Choroid plexus epithelial cell (primary cell): ENCODE measurements around the gene TSPAN4.

Source experiments
- DNase-seq: peaks from one replicate; pipeline ENCODE4 v3.0.0-alpha.2; 2010; ENCODE audit warnings: low read depth
- H3K4me3 ChIP-seq: 2 replicates; pipeline ENCODE4 v1.5.1; 2011; ENCODE audit warnings: low read depth, mild to moderate bottlenecking, control low read depth, low read length, moderate library complexity
- TF ChIP-seq, protein P1 (sequence below): conservative IDR thresholded peaks from 2 replicates; pipeline ENCODE4 v1.5.1; 2011; ENCODE audit warnings: low read depth, mild to moderate bottlenecking, control low read depth, inconsistent platforms, low read length, moderate library complexity

Gene TSPAN4

DNA sequence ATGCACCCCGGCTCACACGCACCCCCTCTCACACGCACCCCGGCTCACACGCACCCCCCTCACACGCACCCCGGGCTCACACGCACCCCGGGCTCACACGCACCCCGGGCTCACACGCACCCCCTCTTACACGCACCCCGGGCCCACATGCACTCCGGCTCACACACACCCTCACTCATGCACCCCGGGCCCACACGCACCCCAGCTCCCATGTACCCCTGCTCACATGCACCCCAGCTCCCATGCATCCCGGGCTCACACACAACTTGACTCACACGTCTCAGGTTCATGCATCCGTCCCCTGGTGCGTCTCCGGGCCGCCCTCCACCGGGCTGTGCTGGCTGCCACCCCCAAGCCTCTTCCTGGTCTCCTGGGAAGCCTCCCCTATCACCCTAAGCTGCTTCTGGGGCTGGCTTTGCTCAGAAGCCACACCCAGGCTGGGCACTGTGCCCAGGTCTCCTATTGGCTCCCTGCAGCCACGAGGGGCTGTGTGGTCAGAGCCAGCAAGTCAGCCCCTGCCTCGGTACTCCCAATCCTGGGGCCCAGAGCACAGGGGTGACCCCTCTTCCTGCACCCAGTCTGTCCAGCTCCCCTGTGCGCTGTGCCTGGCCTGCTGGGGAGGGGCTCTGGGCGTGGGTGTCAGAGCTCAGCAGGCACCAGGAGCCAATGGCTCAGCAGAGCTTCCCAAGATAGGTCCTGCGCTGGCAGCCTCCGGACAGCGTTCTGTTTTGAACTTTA is 16.9 kb downstream of the TSPAN4 start:
- DNase-seq = peak; percentile 97
- peak overlapping the region; percentile 55 for H3K4me3 ChIP-seq
- TF ChIP-seq, protein P1, sequence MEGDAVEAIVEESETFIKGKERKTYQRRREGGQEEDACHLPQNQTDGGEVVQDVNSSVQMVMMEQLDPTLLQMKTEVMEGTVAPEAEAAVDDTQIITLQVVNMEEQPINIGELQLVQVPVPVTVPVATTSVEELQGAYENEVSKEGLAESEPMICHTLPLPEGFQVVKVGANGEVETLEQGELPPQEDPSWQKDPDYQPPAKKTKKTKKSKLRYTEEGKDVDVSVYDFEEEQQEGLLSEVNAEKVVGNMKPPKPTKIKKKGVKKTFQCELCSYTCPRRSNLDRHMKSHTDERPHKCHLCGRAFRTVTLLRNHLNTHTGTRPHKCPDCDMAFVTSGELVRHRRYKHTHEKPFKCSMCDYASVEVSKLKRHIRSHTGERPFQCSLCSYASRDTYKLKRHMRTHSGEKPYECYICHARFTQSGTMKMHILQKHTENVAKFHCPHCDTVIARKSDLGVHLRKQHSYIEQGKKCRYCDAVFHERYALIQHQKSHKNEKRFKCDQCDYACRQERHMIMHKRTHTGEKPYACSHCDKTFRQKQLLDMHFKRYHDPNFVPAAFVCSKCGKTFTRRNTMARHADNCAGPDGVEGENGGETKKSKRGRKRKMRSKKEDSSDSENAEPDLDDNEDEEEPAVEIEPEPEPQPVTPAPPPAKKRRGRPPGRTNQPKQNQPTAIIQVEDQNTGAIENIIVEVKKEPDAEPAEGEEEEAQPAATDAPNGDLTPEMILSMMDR = no peak

DNA sequence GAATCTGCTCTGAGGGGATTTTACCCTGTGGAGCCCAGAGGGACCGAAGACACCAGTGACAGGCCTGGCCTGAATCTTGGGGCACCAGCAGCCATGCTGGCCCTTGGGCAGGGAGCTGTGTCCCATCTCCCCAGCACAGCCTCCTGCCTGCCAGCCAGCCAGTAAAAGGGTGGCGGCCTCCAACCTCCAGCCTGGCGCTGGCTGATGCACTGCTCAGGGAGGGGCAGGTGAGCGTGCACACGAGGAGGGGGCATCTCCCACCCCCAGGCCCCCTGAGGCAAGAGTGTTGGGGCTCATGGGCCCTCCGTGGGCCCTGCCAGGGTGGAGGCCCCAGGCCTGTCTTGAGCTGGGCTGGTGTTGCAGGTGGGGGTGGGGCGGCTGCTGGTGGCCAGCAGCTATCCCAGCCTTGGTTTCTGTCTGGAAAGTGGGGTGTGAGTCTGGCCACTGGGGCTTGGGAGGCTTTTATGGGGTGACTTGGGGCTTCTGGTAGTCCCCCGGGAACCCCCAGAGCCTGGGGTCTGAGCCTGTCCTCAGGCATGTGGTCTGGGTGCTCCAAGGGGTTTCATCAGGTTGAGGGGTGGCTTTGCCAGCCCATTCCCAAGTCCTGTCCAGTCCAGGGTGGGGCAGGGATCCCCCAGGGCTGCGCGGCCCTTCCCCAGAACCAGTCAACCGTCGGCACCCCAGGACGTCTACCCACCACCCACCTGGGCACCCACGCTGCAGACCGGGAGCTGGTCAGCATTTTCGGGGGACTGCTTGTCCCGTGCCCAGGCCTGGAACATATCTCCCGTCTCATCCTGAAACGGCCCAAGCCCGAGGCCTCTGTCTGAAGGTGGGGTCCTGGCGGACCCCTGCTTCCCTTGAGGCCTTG is 17.8 kb downstream of the TSPAN4 start:
- TF ChIP-seq, protein P1 = no peak
- no peak overlapping the region for H3K4me3 ChIP-seq
- DNase-seq = no peak

DNA sequence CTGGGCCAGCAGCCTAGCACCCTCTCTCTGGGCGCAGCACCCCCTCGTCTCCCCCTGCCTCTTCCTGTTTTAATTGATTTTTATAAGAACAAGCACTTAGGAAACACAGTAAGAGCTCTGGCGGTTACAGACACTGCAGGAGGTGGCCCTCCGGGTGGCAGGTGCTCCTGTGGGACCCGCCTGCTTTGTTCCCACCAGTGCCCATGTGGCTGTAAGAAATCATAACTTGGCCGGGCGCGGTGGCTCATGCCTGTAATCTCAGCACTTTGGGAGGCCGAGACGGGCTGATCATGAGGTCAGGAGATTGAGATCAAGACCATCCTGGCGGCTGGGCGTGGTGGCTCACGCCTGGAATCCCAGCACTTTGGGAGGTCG is 18.4 kb downstream of the TSPAN4 start:
- DNase-seq = no peak
- TF ChIP-seq, protein P1 = no peak
- no peak overlapping the region for H3K4me3 ChIP-seq

DNA sequence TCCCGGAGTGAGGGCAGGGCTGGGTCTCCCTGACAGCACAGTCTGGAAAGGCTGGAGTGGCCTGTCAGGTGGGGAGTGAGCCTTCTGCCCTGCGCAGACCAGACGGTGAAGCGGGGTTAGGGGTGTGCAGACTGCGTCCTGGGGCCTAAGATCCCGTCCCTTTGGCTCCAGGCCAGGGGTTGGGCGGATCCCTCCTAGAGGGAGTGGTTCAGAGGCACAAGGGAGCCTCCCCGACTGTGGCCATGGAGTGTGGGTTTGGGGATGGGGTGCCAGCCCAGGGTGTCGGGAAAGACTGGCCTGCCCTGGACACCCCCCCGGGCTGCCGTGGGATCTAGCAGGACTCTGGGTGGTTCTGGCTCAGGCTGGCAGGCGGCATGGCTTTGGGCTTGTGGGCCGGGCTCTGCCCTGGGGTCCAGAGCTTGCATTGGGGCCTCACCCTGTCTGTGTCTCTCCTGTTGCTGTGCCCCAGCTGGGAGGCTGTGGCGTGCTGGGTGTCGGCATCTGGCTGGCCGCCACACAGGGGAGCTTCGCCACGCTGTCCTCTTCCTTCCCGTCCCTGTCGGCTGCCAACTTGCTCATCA is 19.5 kb downstream of the TSPAN4 start:
- no peak for DNase-seq
- TF ChIP-seq, protein P1 = no peak
- H3K4me3 ChIP-seq = no peak overlapping the region

DNA sequence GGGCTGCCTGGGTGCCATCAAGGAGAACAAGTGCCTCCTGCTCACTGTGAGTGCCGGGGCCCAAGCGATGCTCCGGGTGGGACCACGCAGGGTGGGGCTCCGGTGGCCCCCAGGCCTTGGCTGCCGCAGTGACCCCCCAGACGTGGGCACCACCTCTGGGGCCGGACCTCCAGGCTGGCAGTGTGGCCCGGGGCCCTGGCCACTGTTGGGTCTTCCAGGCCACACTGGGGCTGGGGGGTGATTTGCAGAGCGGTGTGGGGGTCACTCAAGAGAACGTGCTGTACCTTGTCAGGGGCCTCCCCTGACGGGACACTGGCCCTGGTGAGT is 20.0 kb downstream of the TSPAN4 start:
- TF ChIP-seq, protein P1 = no peak
- no peak overlapping the region for H3K4me3 ChIP-seq

DNA sequence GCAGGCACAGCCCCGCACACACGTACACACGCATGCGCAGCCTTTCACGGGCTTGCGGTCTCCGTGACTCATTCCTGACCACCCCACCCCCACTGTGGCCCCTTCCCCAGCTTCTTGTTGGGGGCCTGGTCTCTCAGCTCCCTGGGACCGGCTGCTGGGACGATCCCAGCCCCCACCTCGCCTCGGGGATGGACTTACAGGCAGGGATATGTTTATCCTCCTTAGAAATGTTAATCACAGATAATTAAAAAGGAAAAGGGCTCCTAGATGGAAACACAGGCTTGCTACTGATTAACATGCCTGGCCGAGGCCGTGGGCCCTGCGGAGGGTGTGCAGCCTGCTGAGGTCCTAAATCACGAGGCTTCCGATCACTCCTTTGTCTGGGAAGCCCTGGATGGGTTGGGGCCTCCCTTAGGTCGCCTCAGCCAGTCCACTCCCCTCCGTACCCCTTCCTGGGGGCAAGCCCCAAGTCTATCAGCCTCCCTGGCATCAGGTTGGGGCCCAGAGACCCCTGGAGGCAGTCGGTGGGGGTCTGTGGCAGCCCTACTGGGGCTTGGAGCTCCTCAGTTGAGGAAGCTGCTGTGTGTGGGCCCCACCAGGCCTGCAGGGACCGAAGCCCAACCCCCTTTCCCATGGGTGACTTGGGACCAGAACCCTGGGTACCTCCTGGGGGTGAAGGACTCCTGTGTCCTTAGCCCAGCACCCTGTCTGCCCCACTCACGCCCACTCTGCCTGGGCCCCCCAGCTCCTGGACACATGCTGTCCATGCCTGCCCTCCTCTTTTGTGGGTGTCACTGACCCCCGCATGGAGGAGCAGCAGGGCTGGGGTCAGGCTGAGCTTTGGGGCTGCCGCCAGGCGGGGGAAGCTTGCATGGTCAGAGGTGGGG is 20.6 kb downstream of the TSPAN4 start:
- TF ChIP-seq, protein P1 = no peak
- DNase-seq = no peak
- H3K4me3 ChIP-seq = no peak overlapping the region

More for the DNA sequence above, 20.0 kb downstream of the TSPAN4 start:
- no peak for DNase-seq
